Measurements from ENCODE around the gene TOMM70.
A peak's percentile ranks its signal among the peaks of the same experiment; 100 is the strongest.
"Not testable (repeated sequence)": the region's sequence is repeated elsewhere in the genome, so short reads cannot be mapped to it uniquely, and the experiment has no call there.

Gene TOMM70

DNA sequence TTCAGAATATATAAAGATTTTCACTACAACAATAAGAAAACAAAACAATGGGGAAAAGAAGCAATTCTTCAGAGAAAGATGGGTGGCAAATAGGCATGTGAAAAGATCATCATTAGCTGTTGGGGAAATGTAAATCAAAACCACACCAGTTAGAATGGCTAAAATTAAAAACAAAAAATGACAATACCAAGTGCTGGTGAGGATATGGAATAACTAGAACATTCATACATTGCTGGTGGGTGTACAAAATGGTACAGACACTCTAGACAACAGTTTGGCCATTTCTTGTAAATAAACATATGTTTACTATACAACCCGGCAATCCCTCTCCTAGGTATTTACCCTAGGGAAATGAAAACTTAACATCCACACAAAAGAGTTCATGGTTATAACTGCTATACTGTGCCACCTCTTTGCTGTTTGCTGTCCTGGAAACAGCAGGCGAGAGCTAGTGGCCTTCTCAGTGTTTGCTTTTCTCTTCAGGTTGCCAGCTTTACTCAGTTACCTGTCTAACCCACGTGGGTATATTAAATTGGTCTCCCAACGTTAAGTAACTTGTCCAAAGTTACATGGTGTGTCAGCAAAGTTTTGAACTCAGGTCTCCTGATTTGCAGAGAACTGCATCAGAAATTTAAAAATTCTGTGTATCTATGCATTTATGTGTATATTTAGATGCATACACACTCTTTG, 70.9 kb downstream of the TOMM70 start:
- DNase-seq, result no peak
- ATAC-seq, result no peak
- no peak overlapping the region for H3K27ac Mint-ChIP-seq
- H3K4me1 Mint-ChIP-seq, result peaks cover 6% of the 10 kb centered on the region
- H3K27me3 Mint-ChIP-seq, result no peaks in the 10 kb centered on the region
- H3K9me3 Mint-ChIP-seq, result peaks cover 0 to 9% of the 10 kb centered on the region in 2 donors
- no peak overlapping the region for H3K4me3 Mint-ChIP-seq

DNA sequence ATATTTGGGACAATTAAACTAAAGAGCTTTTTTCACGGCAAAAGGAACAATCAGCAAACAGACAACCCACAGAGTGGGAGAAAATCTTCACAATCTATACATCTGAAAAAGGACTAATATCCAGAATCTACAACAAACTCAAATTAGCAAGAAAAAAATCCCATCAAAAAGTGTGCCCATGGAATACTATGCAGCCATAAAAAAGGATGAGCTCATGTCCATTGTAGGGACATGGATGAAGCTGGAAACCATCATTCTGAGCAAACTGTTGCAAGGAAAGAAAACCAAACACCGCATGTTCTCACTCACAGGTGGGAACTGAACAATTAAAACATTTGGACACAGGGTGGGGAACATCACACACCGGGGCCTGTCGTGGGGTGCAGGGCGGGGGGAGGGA, 73.5 kb downstream of the TOMM70 start:
- H3K4me1 Mint-ChIP-seq, H3K27ac Mint-ChIP-seq, H3K9me3 Mint-ChIP-seq, DNase-seq, H3K27me3 Mint-ChIP-seq, H3K4me3 Mint-ChIP-seq, ATAC-seq: not testable (repeated sequence)

DNA sequence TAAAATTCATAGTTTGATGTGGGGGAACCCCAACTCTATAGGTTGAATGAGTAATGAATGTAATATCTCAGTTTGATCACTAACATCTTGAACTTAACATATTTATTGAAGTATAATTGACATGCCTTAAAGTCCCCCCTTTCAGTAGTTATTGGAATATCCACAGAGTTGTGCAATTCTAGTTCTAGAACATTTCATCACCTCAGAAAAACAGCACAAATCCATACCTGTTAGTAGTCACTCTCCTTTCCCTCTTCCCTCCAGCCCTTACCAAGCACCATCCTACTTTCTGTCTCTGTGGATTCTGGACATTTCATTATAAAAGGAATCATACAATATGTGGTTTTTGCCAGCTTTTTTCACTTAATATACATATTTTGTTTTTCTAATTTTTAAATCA, 75.1 kb downstream of the TOMM70 start:
- Mint-ChIP-seq H3K27me3 (no peaks in the 10 kb centered on the region), H3K27ac (no peak overlapping the region), H3K4me3 (no peak overlapping the region), H3K4me1 (no peaks in the 10 kb centered on the region), H3K9me3 (peaks cover 0 to 9% of the 10 kb centered on the region in 2 donors)
- DNase-seq (no peak), ATAC-seq (no peak)

DNA sequence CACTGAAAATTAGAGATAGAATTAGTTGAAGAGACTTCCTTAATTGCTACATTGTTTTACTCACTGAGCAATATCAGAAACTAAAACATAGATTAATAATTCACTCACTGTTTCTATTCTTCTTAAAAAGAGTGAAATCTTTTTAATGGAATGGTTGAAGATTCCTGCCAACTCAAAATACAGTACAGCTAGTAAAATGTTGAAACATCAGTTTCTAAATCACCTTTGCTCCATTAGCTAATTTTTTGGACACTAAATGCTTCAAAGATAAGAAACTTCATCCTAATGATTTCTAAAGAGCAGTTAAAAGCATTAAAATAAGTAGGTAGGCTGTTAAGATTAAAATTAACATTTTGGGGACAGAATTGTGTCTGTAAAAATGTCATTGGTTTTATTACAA, 76.8 kb downstream of the TOMM70 start:
- Mint-ChIP-seq H3K27ac (no peak overlapping the region), H3K4me1 (no peaks in the 10 kb centered on the region), H3K9me3 (peaks cover 0 to 9% of the 10 kb centered on the region in 2 donors), H3K27me3 (no peaks in the 10 kb centered on the region), H3K4me3 (no peak overlapping the region)
- ATAC-seq (no peak), DNase-seq (no peak)

DNA sequence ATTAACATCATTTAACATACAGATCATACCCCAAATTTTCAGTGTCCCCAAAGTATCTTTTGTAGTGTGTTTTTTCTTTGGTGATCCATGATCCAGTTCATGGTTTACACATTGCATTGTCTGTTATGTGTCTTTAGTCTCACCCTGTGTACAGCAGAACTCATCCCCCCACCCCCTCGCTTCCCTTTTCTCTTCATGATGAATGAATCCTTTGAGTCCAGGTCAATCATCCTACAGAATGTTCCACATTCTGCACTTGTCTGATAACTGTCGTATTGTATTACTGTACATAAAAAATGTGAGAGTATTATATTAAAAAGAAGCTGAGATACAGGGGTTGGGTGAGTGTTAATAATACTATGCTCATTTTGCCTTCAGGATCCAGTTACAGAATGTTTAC, 80.9 kb downstream of the TOMM70 start:
- H3K4me3 Mint-ChIP-seq, result no peak overlapping the region
- no peaks in the 10 kb centered on the region for H3K9me3 Mint-ChIP-seq
- DNase-seq, result no peak
- H3K27ac Mint-ChIP-seq, result peak overlapping the region in 1 of 2 donors; percentile 9
- ATAC-seq, result no peak
- no peaks in the 10 kb centered on the region for H3K27me3 Mint-ChIP-seq
- H3K4me1 Mint-ChIP-seq, result peaks cover 17% of the 10 kb centered on the region

GRCh38 chr3:100317912-100318311, 83.0 kb downstream of the TOMM70 start:
- DNase-seq (no peak), ATAC-seq (no peak)
- no peak overlapping the region for H3K27ac Mint-ChIP-seq
- no peak overlapping the region for H3K4me3 Mint-ChIP-seq
- no peaks in the 10 kb centered on the region for H3K9me3 Mint-ChIP-seq
- H3K27me3 Mint-ChIP-seq, result no peaks in the 10 kb centered on the region
- peaks cover 17% of the 10 kb centered on the region for H3K4me1 Mint-ChIP-seq

- peak; percentile 63 for ATAC-seq
- DNase-seq, result peak; percentile 27 to 31
- no peaks in the 10 kb centered on the region for H3K27me3 Mint-ChIP-seq
- H3K4me3 Mint-ChIP-seq, result no peak overlapping the region
- H3K27ac Mint-ChIP-seq, result no peak overlapping the region
- H3K4me1 Mint-ChIP-seq, result peaks cover 17% of the 10 kb centered on the region
- H3K9me3 Mint-ChIP-seq, result no peaks in the 10 kb centered on the region
Observed at GRCh38 chr3:100316641-100317069, 84.2 kb downstream of the TOMM70 start.
